Rectal smooth muscle tissue (tissue), 1 donor: ENCODE results near the gene NARF.

Experiments used
- H3K27ac ChIP-seq: one replicate; pipeline ENCODE4 v1.7.0; 2013; ENCODE audit warnings: low read depth, low read length, inconsistent platforms
- H3K27me3 ChIP-seq: one replicate; pipeline ENCODE4 v1.7.0; 2013; ENCODE audit warnings: low read length; ENCODE audit not compliant: control insufficient read depth, insufficient read depth
- H3K36me3 ChIP-seq: one replicate; pipeline ENCODE4 v1.7.0; 2013; ENCODE audit warnings: low read length; ENCODE audit not compliant: control insufficient read depth, insufficient read depth
- H3K4me1 ChIP-seq: one replicate; pipeline ENCODE4 v1.7.0; 2013; ENCODE audit warnings: low read length; ENCODE audit not compliant: control insufficient read depth, insufficient read depth
- H3K4me3 ChIP-seq: one replicate; pipeline ENCODE4 v1.7.0; 2013; ENCODE audit warnings: low read length
- H3K9ac ChIP-seq: one replicate; pipeline ENCODE4 v1.7.0; 2013; ENCODE audit warnings: low read length

The NARF gene

DNA sequence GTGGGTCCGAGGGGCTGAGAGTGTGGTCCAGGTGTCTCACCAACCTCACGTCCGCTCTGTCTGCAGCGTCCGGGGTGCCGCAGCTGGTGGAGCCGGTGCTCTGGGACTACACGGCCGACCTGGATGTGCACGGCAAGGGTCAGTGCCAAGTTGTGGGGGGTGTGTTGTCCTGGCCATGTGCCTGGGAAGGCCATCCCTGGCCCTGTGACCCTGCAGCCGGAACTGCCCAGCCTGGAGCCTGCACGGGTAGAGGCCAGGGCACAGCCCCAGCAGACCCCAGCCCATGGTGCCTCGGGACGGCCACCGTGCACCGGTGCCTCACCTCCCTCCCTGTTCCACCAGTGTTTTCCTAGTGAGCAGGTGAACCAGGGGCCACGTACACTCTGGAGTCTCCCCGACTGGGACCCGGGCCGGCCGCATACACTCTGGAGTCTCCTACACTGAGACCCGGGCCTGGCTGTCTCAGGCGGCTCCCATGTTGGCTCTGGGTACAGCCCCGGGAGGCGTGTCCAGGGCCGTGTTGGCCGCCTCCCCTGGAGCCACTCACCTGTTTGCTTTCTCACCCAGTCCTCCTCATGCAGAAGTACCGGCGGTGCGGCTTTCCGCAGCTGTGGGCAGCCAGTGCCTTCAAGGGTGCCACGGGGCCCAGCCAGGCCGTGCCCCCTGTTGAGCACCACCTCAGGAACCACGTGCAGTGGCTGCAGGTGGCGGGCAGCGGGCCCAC lies 21.8 kb upstream of the NARF start:
- peaks cover 5% of the 10 kb centered on the region for H3K36me3 ChIP-seq

GRCh38 chr17:82437325-82437668 lies 21.2 kb upstream of the NARF start:
- H3K36me3 ChIP-seq: peaks cover 5% of the 10 kb centered on the region
- H3K9ac ChIP-seq: no peak overlapping the region
- H3K27ac ChIP-seq: no peak overlapping the region
- H3K4me3 ChIP-seq: no peak overlapping the region
- H3K4me1 ChIP-seq: no peaks in the 10 kb centered on the region
- no peaks in the 10 kb centered on the region for H3K27me3 ChIP-seq

More for the DNA sequence above, 21.8 kb upstream of the NARF start:
- H3K27ac ChIP-seq: no peak overlapping the region
- H3K4me1 ChIP-seq: no peaks in the 10 kb centered on the region
- H3K4me3 ChIP-seq: no peak overlapping the region
- no peaks in the 10 kb centered on the region for H3K27me3 ChIP-seq
- H3K9ac ChIP-seq: no peak overlapping the region

- no peaks in the 10 kb centered on the region for H3K27me3 ChIP-seq
- H3K4me1 ChIP-seq: no peaks in the 10 kb centered on the region
- H3K27ac ChIP-seq: no peak overlapping the region
- H3K4me3 ChIP-seq: no peak overlapping the region
- peaks cover 8% of the 10 kb centered on the region for H3K36me3 ChIP-seq
- H3K9ac ChIP-seq: no peak overlapping the region
These were observed 19.9 kb upstream of the NARF start for GRCh38 chr17:82438401-82439193.

GRCh38 chr17:82439194-82439828 lies 19.2 kb upstream of the NARF start:
- no peaks in the 10 kb centered on the region for H3K27me3 ChIP-seq
- peaks cover 14% of the 10 kb centered on the region for H3K36me3 ChIP-seq
- no peaks in the 10 kb centered on the region for H3K4me1 ChIP-seq
- no peak overlapping the region for H3K4me3 ChIP-seq
- no peak overlapping the region for H3K9ac ChIP-seq
- no peak overlapping the region for H3K27ac ChIP-seq

DNA sequence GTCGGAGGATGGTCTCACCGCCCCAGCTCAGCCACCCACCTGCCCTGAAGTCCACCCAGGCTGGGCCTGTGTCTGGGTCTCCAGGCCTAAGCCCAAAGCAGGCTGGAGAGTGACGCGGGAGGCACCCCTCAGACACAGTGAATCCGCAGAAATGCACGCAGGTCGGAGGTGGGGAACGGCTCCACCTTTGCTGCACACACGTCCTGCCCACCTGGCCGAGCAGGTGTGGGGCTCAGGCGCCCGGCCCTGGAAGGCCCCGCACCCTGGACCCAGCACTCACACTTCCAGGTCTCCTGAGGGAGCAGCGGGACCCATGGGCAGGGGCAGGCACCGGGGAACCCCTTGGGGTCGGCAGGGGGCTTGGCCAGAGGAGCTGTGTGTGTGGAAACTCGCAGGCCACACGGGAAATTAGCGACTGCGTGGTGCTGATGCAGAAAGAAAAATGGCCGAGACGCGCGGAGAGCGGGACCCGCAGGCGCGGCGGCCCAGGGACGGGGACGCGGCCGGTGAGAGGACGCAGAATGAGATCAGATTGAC lies 18.6 kb upstream of the NARF start:
- no peak overlapping the region for H3K9ac ChIP-seq
- H3K36me3 ChIP-seq: peaks cover 18% of the 10 kb centered on the region
- H3K4me1 ChIP-seq: no peaks in the 10 kb centered on the region
- H3K4me3 ChIP-seq: no peak overlapping the region
- H3K27me3 ChIP-seq: no peaks in the 10 kb centered on the region
- H3K27ac ChIP-seq: no peak overlapping the region

DNA sequence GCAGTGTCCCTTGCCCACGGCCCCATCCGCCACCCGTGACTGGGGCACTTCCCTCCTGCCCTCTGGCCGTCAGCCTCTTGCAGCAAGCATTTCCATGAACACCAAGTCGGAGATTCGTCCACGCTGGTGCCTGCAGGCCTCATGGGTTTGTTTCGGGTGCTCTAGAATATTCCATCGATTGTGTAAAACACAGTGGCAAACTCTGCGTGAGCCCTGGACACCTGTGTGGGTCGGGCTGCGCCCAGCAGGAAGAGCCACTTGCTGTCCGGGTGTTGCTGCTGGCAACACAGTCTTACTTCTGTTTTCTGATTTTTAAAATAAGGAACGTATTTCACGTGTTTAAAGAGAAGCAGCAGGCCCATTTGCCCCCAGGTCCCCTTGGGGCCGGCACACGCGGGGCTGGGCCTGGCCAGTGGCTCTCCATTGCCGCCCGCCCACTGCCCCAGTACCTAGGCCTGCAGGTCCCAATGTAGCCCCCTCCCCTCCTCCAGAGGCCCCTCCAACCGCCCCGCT lies 18.0 kb upstream of the NARF start:
- Histone ChIP-seq H3K4me3 (no peak overlapping the region), H3K36me3 (peaks cover 18% of the 10 kb centered on the region), H3K9ac (no peak overlapping the region), H3K4me1 (no peaks in the 10 kb centered on the region), H3K27me3 (no peaks in the 10 kb centered on the region), H3K27ac (no peak overlapping the region)

DNA sequence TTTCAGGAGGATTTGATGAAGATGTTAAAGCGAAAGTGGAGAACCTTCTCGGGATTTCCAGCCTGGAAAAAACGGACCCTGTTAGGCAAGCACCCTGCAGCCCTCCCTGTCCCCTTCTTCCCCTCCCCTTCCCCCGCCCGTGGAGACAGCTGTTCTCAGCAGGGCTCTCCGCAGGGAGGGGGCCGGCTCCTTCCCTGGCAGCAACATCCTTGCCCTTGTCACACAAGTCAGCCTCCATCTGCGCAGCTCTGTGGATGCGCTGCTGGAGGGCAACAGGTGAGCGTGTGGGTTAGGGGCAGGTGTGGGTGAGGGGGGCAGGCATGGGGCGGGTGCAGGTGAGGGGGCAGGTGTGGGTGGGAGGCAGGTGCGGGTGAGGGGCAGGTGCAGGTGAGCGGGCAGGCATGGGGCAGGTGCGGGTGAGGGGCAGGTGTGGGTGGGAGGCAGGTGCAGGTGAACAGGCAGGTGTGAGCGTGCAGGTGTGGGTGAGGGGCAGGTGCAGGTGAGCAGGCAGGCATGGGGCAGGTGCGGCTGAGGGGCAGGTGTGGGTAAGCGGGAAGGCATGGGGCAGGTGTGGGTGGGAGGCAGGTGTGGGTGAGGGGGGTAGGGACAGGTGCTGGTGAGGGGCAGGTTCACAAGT lies 17.4 kb upstream of the NARF start:
- H3K4me1 ChIP-seq: no peaks in the 10 kb centered on the region
- no peaks in the 10 kb centered on the region for H3K27me3 ChIP-seq
- peaks cover 16% of the 10 kb centered on the region for H3K36me3 ChIP-seq
- H3K9ac ChIP-seq: no peak overlapping the region
- no peak overlapping the region for H3K4me3 ChIP-seq
- no peak overlapping the region for H3K27ac ChIP-seq

DNA sequence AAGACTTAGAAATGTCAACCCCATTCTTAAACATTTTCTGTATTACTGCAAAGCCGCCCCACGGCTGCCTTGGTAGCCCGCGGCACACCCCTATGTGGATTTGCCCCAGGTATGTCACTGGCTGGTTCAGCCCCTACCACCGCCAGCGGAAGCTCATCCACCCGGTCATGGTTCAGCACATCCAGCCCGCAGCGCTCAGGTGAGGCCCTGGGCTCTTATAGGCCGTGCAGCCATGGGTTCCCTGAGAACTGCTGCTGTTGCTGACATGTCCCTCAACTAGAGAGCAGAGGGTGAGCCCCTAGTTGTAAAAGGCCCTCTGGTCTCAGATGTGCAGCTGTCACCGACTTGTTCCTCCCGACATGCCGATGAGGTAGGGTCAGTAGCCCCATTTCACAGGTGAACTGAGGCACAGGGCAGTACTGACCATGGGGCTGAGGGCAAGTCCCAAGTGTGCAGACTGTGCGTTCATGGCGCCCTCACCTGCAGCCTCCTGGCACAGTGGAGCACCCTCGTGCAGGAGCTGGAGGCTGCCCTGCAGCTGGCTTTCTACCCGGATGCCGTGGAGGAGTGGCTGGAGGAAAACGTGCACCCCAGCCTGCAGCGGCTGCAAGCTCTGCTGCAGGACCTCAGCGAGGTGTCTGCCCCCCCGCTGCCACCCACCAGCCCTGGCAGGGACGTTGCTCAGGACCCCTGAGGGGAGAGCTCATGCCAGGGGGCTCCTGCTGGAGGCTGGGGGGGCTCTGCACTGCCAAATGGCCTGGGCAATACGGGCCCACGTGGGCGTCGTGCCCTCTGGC lies 16.7 kb upstream of the NARF start:
- Histone ChIP-seq H3K36me3 (peaks cover 16% of the 10 kb centered on the region), H3K4me3 (no peak overlapping the region), H3K9ac (no peak overlapping the region), H3K27me3 (no peaks in the 10 kb centered on the region), H3K4me1 (no peaks in the 10 kb centered on the region), H3K27ac (no peak overlapping the region)

- Histone ChIP-seq H3K9ac (no peak overlapping the region), H3K27ac (no peak overlapping the region), H3K27me3 (no peaks in the 10 kb centered on the region), H3K4me1 (no peaks in the 10 kb centered on the region), H3K4me3 (no peak overlapping the region), H3K36me3 (peaks cover 13% of the 10 kb centered on the region)
These were observed 15.7 kb upstream of the NARF start for GRCh38 chr17:82442643-82443464.

- no peak overlapping the region for H3K27ac ChIP-seq
- H3K27me3 ChIP-seq: no peaks in the 10 kb centered on the region
- no peak overlapping the region for H3K9ac ChIP-seq
- H3K4me3 ChIP-seq: no peak overlapping the region
- H3K36me3 ChIP-seq: peaks cover 13% of the 10 kb centered on the region
- H3K4me1 ChIP-seq: no peaks in the 10 kb centered on the region
These were observed 14.9 kb upstream of the NARF start for GRCh38 chr17:82443465-82444283.
